Neural cell (in vitro differentiated cells): ENCODE data around the gene YIPF2. TPM values are rescaled to one million over a fixed set of nuclear protein-coding genes. Genes with fewer than 3 reads are reported as not detected.

Source experiments
- H2AFZ ChIP-seq: fragments of 200-600, 300-800 bp; sonication (generic), shearing (Covaris generic); 2 replicates; pipeline ENCODE4 v1.6.0; 2014; ENCODE audit warnings: low read depth, mild to moderate bottlenecking, antibody characterized with exemption, low read length, moderate library complexity
- H3F3A ChIP-seq: fragments of 200-600 bp; shearing (Covaris generic); 2 replicates; pipeline ENCODE4 v1.6.1; 2016; ENCODE audit warnings: mild to moderate bottlenecking, moderate library complexity, mixed read lengths, antibody characterized with exemption, low read length; ENCODE audit not compliant: insufficient read depth, poor library complexity, severe bottlenecking
- H3K27ac ChIP-seq: fragments of 200-600, 300-800 bp; sonication (generic), shearing (Covaris generic); 2 replicates; pipeline ENCODE4 v1.5.1; 2014; ENCODE audit warnings: mild to moderate bottlenecking, low read length, moderate library complexity
- H3K27me3 ChIP-seq: fragments of 300-800, 200-600 bp; sonication (generic), shearing (Covaris generic); 2 replicates; pipeline ENCODE4 v1.6.0; 2014; ENCODE audit warnings: mild to moderate bottlenecking, low read depth, low read length, moderate library complexity; ENCODE audit not compliant: insufficient read depth
- H3K36me3 ChIP-seq: fragments of 300-800, 200-600 bp; sonication (generic), shearing (Covaris generic); 2 replicates; pipeline ENCODE4 v1.5.1; 2014; ENCODE audit warnings: mild to moderate bottlenecking, antibody characterized with exemption, low read length, moderate library complexity; ENCODE audit not compliant: insufficient read depth
- H3K4me2 ChIP-seq: fragments of 300-800, 200-600 bp; sonication (generic), shearing (Covaris generic); 2 replicates; pipeline ENCODE4 v1.6.0; 2014; ENCODE audit warnings: mild to moderate bottlenecking, low read length
- H3K4me3 ChIP-seq: fragments of 300-800, 200-600 bp; sonication (generic), shearing (Covaris generic); 2 replicates; pipeline ENCODE4 v1.5.1; 2014; ENCODE audit warnings: mild to moderate bottlenecking, low read length, moderate library complexity
- H3K79me2 ChIP-seq: fragments of 200-600 bp; shearing (Covaris generic); replicated peaks from 2 replicates; pipeline ENCODE4 v1.6.0; 2014; ENCODE audit warnings: mild to moderate bottlenecking, low read length, moderate library complexity; ENCODE audit not compliant: insufficient read depth
- H3K9ac ChIP-seq: fragments of 300-800, 200-600 bp; sonication (generic), shearing (Covaris generic); 2 replicates; pipeline ENCODE4 v1.6.1; 2016; ENCODE audit warnings: mild to moderate bottlenecking, low read length, mixed read lengths
- H3K9me2 ChIP-seq: fragments of 200-600 bp; shearing (Covaris generic); 2 replicates; pipeline ENCODE4 v1.6.1; 2016; ENCODE audit warnings: mild to moderate bottlenecking, low read length, mixed read lengths; ENCODE audit not compliant: insufficient read depth
- H3K9me3 ChIP-seq: fragments of 200-600, 300-800 bp; sonication (generic), shearing (Covaris generic); 2 replicates; pipeline ENCODE4 v1.6.1; 2016; ENCODE audit warnings: mild to moderate bottlenecking, mixed run types, low read length, moderate library complexity, mixed read lengths
- H4K20me1 ChIP-seq: fragments of 200-600 bp; shearing (Covaris generic); 2 replicates; pipeline ENCODE4 v1.6.1; 2016; ENCODE audit warnings: mild to moderate bottlenecking, mixed run types; ENCODE audit not compliant: insufficient read depth
- EP300 ChIP-seq: fragments of 450-650 bp; conservative IDR thresholded peaks from 2 replicates; pipeline ENCODE4 v1.6.1; 2014; ENCODE audit warnings: antibody characterized with exemption, mild to moderate bottlenecking, moderate library complexity; ENCODE audit not compliant: poor library complexity, severe bottlenecking
- EZH2 ChIP-seq: fragments of 200-600, 300-800 bp; shearing (Covaris generic), sonication (generic); IDR thresholded peaks from 2 replicates; pipeline ENCODE4 v1.6.1; 2014; ENCODE audit warnings: antibody characterized with exemption, low read length, borderline replicate concordance, mild to moderate bottlenecking; ENCODE audit not compliant: insufficient read depth, poor library complexity, severe bottlenecking
- MXI1 ChIP-seq: fragments of 450-650 bp; conservative IDR thresholded peaks from 2 replicates; pipeline ENCODE4 v1.6.1; 2014; ENCODE audit warnings: antibody characterized with exemption, mild to moderate bottlenecking; ENCODE audit not compliant: poor library complexity, severe bottlenecking
- POLR2AphosphoS5 ChIP-seq: IDR thresholded peaks from 2 replicates; pipeline ENCODE4 v1.6.1; 2012
- RAD21 ChIP-seq: fragments of 450-650 bp; conservative IDR thresholded peaks from 2 replicates; pipeline ENCODE4 v1.6.1; 2014; ENCODE audit warnings: antibody characterized with exemption, mild to moderate bottlenecking, moderate library complexity
- SMC3 ChIP-seq: fragments of 450-650 bp; conservative IDR thresholded peaks from 2 replicates; pipeline ENCODE4 v1.6.1; 2014; ENCODE audit warnings: antibody characterized with exemption, mild to moderate bottlenecking, moderate library complexity; ENCODE audit not compliant: poor library complexity
- TAF1 ChIP-seq: IDR thresholded peaks from 2 replicates; pipeline ENCODE4 v1.6.1; 2012; ENCODE audit warnings: low read depth
- polyA plus RNA-seq: library from polyadenylated mRNA; depleted of rRNA; stranded (reverse); fragments of >200 nt; gene quantifications from 2 replicates; pipeline ENCODE4 v1.2.3, GENCODE V29; 2014
- TF ChIP-seq, protein P1 (sequence below): fragments of 450-650 bp; IDR thresholded peaks from 2 replicates; pipeline ENCODE4 v1.5.1; 2014; ENCODE audit warnings: antibody characterized with exemption, mild to moderate bottlenecking, moderate library complexity; ENCODE audit not compliant: poor library complexity, severe bottlenecking
- TF ChIP-seq, protein P2 (sequence below): IDR thresholded peaks from 2 replicates; pipeline ENCODE4 v1.6.1; 2012; ENCODE audit warnings: borderline replicate concordance

YIPF2 gene
- polyA plus RNA-seq, 1 donor from 2014 or later = 101 TPM

DNA sequence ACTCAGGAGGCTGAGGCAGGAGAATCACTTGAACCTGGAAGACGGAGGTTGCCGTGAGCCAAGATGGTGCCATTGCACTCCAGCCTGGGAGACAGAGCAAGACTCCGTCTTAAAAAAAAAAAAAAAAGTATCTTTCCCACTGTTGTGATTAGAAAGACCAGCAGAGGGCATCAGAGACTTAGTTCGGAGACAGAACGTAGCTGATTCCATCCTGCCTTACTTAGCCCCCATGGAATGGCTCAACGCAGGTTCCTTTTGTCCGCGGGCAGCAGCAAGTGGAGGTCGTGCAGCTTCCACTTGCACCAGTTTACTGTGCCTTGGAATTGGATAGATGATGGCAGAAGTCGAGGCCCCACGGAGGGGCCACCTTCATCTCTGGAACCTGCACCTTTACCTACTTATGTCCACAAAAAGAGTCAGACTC lies 8.2 kb upstream of the YIPF2 start:
- H3K36me3 ChIP-seq = no peaks in the 10 kb centered on the region
- H3K79me2 ChIP-seq = no peaks in the 10 kb centered on the region
- peak overlapping the region; percentile 59 for H3K9ac ChIP-seq
- H3F3A ChIP-seq = no peaks in the 10 kb centered on the region
- peak; percentile 17 for TF ChIP-seq EP300
- peak; percentile 83 for TF ChIP-seq SMC3
- no peak for TF ChIP-seq TAF1
- no peak for TF ChIP-seq EZH2
- TF ChIP-seq RAD21 = peak; percentile 85
- TF ChIP-seq, protein P1, sequence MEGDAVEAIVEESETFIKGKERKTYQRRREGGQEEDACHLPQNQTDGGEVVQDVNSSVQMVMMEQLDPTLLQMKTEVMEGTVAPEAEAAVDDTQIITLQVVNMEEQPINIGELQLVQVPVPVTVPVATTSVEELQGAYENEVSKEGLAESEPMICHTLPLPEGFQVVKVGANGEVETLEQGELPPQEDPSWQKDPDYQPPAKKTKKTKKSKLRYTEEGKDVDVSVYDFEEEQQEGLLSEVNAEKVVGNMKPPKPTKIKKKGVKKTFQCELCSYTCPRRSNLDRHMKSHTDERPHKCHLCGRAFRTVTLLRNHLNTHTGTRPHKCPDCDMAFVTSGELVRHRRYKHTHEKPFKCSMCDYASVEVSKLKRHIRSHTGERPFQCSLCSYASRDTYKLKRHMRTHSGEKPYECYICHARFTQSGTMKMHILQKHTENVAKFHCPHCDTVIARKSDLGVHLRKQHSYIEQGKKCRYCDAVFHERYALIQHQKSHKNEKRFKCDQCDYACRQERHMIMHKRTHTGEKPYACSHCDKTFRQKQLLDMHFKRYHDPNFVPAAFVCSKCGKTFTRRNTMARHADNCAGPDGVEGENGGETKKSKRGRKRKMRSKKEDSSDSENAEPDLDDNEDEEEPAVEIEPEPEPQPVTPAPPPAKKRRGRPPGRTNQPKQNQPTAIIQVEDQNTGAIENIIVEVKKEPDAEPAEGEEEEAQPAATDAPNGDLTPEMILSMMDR = peak; percentile 89
- no peak for TF ChIP-seq MXI1
- peak; percentile 57 for TF ChIP-seq POLR2AphosphoS5
- TF ChIP-seq, protein P2, sequence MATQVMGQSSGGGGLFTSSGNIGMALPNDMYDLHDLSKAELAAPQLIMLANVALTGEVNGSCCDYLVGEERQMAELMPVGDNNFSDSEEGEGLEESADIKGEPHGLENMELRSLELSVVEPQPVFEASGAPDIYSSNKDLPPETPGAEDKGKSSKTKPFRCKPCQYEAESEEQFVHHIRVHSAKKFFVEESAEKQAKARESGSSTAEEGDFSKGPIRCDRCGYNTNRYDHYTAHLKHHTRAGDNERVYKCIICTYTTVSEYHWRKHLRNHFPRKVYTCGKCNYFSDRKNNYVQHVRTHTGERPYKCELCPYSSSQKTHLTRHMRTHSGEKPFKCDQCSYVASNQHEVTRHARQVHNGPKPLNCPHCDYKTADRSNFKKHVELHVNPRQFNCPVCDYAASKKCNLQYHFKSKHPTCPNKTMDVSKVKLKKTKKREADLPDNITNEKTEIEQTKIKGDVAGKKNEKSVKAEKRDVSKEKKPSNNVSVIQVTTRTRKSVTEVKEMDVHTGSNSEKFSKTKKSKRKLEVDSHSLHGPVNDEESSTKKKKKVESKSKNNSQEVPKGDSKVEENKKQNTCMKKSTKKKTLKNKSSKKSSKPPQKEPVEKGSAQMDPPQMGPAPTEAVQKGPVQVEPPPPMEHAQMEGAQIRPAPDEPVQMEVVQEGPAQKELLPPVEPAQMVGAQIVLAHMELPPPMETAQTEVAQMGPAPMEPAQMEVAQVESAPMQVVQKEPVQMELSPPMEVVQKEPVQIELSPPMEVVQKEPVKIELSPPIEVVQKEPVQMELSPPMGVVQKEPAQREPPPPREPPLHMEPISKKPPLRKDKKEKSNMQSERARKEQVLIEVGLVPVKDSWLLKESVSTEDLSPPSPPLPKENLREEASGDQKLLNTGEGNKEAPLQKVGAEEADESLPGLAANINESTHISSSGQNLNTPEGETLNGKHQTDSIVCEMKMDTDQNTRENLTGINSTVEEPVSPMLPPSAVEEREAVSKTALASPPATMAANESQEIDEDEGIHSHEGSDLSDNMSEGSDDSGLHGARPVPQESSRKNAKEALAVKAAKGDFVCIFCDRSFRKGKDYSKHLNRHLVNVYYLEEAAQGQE = peak; percentile 49
- no peaks in the 10 kb centered on the region for H3K27me3 ChIP-seq
- no peaks in the 10 kb centered on the region for H3K9me2 ChIP-seq
- no peak overlapping the region for H3K4me2 ChIP-seq
- peak overlapping the region; percentile 45 for H3K4me3 ChIP-seq
- no peaks in the 10 kb centered on the region for H3K9me3 ChIP-seq
- peak overlapping the region; percentile 67 for H3K27ac ChIP-seq
- peak overlapping the region; percentile 82 for H2AFZ ChIP-seq
- H4K20me1 ChIP-seq = no peaks in the 10 kb centered on the region

DNA sequence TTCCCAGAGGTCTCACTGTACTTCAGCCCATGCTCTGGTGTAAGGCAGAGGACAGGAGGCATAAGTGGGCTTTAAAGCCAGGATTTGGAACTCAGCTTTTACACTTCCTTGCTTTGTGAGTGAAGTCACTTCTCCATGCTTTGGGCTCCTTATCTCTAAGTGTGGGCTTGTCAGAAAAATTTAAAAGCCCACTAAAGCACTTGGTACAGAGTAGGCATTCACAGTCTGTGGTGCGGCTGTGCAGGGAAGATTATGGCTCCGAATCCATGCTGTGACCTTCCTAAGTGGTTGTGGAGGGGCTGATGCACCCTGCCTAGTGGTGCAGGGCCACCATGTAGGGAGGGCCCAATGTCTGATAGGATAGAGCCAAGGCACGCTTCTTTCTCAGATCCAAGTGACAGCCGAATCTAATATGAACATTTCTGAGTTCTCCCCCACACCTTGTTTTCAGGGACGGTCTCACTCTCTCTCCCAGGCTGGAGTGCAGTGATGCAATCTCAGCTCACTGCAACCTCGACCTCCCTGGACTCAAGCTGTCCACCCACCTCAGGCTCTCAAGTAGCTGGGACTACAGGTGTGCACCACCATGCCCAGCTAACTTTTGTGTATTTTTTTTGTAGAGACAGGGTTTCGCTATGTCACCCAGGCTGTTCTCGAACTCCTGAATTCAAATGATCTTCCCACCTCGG lies 7.1 kb upstream of the YIPF2 start:
- no peak overlapping the region for H3K4me3 ChIP-seq
- H3K27me3 ChIP-seq = no peaks in the 10 kb centered on the region
- H4K20me1 ChIP-seq = no peaks in the 10 kb centered on the region
- TF ChIP-seq POLR2AphosphoS5 (no peak), RAD21 (no peak), MXI1 (no peak), SMC3 (no peak), EZH2 (no peak), EP300 (no peak), TAF1 (no peak)
- TF ChIP-seq, protein P1 = no peak
- TF ChIP-seq, protein P2 = no peak
- H3K36me3 ChIP-seq = no peaks in the 10 kb centered on the region
- no peak overlapping the region for H2AFZ ChIP-seq
- no peak overlapping the region for H3K27ac ChIP-seq
- no peak overlapping the region for H3K4me2 ChIP-seq
- peaks cover 3% of the 10 kb centered on the region for H3K79me2 ChIP-seq
- no peaks in the 10 kb centered on the region for H3F3A ChIP-seq
- no peak overlapping the region for H3K9ac ChIP-seq
- no peaks in the 10 kb centered on the region for H3K9me2 ChIP-seq
- no peaks in the 10 kb centered on the region for H3K9me3 ChIP-seq
